NT2/D1 (cell line): ENCODE data around the gene FAM120A.

ENCODE experiments used
- SUZ12 ChIP-seq: IDR thresholded peaks from 2 replicates; pipeline ENCODE4 v1.6.1; 2011; ENCODE audit not compliant: insufficient read length, insufficient read depth; ENCODE audit errors: extremely low read depth
- YY1 ChIP-seq: IDR thresholded peaks from 2 replicates; pipeline ENCODE4 v1.6.1; 2011; ENCODE audit not compliant: insufficient read length, insufficient read depth
- ZNF274 ChIP-seq: IDR thresholded peaks from 2 replicates; pipeline ENCODE4 v1.6.1; 2011; ENCODE audit warnings: mild to moderate bottlenecking, low read depth, low read length

- no peak for TF ChIP-seq ZNF274
- no peak for TF ChIP-seq SUZ12
- TF ChIP-seq YY1, result no peak
These were observed 129.3 kb downstream of the FAM120A start for GRCh38 chr9:93580654-93581380.
